ENCODE results near the gene OTOA.

OTOA gene

GRCh38 chr16:21702276-21702675 is 38.5 kb downstream of the OTOA start:
- no peak for TF ChIP-seq REST (IDR thresholded peaks at IDR 0.05; ENCODE audit: low read depth)
- no peak for TF ChIP-seq MAX (IDR thresholded peaks at IDR 0.05)
- TF ChIP-seq CREB1 (IDR thresholded peaks at IDR 0.05; ENCODE audit: low read depth), result no peak
- TF ChIP-seq RAD21 (IDR thresholded peaks at IDR 0.05; ENCODE audit: low read depth), result no peak
- TF ChIP-seq USF1 (IDR thresholded peaks at IDR 0.05), result no peak
- no peak for TF ChIP-seq TEAD4 (IDR thresholded peaks at IDR 0.05)
- TF ChIP-seq TCF12 (IDR thresholded peaks at IDR 0.05; ENCODE audit: low read depth), result no peak

- no peak for TF ChIP-seq CEBPB (IDR thresholded peaks at IDR 0.05)
- TF ChIP-seq TAF1 (IDR thresholded peaks at IDR 0.05; ENCODE audit: low read depth), result no peak
- TF ChIP-seq CREB1 (IDR thresholded peaks at IDR 0.05; ENCODE audit: low read depth), result no peak
Observed at GRCh38 chr16:21703156-21703555, 39.4 kb downstream of the OTOA start.

GRCh38 chr16:21703589-21704174 is 39.9 kb downstream of the OTOA start:
- TF ChIP-seq TCF12 (IDR thresholded peaks at IDR 0.05; ENCODE audit: low read depth), result no peak
- no peak for TF ChIP-seq CEBPB (IDR thresholded peaks at IDR 0.05)
- no peak for TF ChIP-seq CREB1 (IDR thresholded peaks at IDR 0.05; ENCODE audit: low read depth)
- TF ChIP-seq RAD21 (IDR thresholded peaks at IDR 0.05; ENCODE audit: low read depth), result no peak
- TF ChIP-seq TAF1 (IDR thresholded peaks at IDR 0.05; ENCODE audit: low read depth), result no peak
- TF ChIP-seq USF1 (IDR thresholded peaks at IDR 0.05), result no peak
- no peak for TF ChIP-seq YY1 (IDR thresholded peaks at IDR 0.05; ENCODE audit: low read depth)
- no peak for TF ChIP-seq EP300 (IDR thresholded peaks at IDR 0.05; ENCODE audit: borderline replicate concordance)
- TF ChIP-seq TEAD4 (IDR thresholded peaks at IDR 0.05), result no peak
- TF ChIP-seq MAX (IDR thresholded peaks at IDR 0.05), result no peak
- no peak for TF ChIP-seq FOXM1 (IDR thresholded peaks at IDR 0.05; ENCODE audit: borderline replicate concordance, low read depth)
- TF ChIP-seq NFIC (IDR thresholded peaks at IDR 0.05), result no peak
- no peak for TF ChIP-seq EGR1 (IDR thresholded peaks at IDR 0.05)
- TF ChIP-seq ZBTB7A (IDR thresholded peaks at IDR 0.05; ENCODE audit: low read depth), result no peak
- no peak for TF ChIP-seq REST (IDR thresholded peaks at IDR 0.05; ENCODE audit: low read depth)

GRCh38 chr16:21704266-21704665 is 40.5 kb downstream of the OTOA start:
- TF ChIP-seq RAD21 (IDR thresholded peaks at IDR 0.05; ENCODE audit: low read depth) (no peak), CREB1 (IDR thresholded peaks at IDR 0.05; ENCODE audit: low read depth) (no peak), TAF1 (IDR thresholded peaks at IDR 0.05; ENCODE audit: low read depth) (no peak), USF1 (IDR thresholded peaks at IDR 0.05) (no peak), ZBTB7A (IDR thresholded peaks at IDR 0.05; ENCODE audit: low read depth) (no peak), CEBPB (IDR thresholded peaks at IDR 0.05) (no peak), NFIC (IDR thresholded peaks at IDR 0.05) (no peak), REST (IDR thresholded peaks at IDR 0.05; ENCODE audit: low read depth) (no peak), FOXM1 (IDR thresholded peaks at IDR 0.05; ENCODE audit: borderline replicate concordance, low read depth) (no peak)

Data from Ishikawa (cell line).